Esophagus (tissue), 2 donors: ENCODE measurements around the gene PRKCD. TPM values are rescaled to one million over a fixed set of nuclear protein-coding genes. Genes with fewer than 3 reads are reported as not detected.
A peak's percentile ranks its signal among the peaks of the same experiment; 100 is the strongest.

ENCODE experiments used
- H3K27ac ChIP-seq, 2 donors: one replicate each; pipeline ENCODE4 v1.5.1; 2013; ENCODE audit warnings: low read depth in 2 of 2, mild to moderate bottlenecking in 2 of 2, inconsistent platforms in 1 of 2, low read length in 1 of 2, moderate library complexity in 1 of 2
- H3K27me3 ChIP-seq, 2 donors: one replicate each; pipeline ENCODE4 v1.6.1; 2013; ENCODE audit warnings: low read length in 2 of 2, control low read depth in 1 of 2, mild to moderate bottlenecking in 1 of 2; ENCODE audit not compliant: insufficient read depth in 2 of 2, control insufficient read depth in 1 of 2
- H3K36me3 ChIP-seq, 2 donors: one replicate each; pipeline ENCODE4 v1.6.1; 2013; ENCODE audit warnings: low read length in 1 of 2; ENCODE audit not compliant: control insufficient read depth in 2 of 2, insufficient read depth in 2 of 2
- H3K4me1 ChIP-seq, 2 donors: one replicate each; pipeline ENCODE4 v1.6.1; 2013; ENCODE audit warnings: low read length in 1 of 2; ENCODE audit not compliant: control insufficient read depth in 2 of 2, insufficient read depth in 2 of 2
- H3K4me3 ChIP-seq, 2 donors: one replicate each; pipeline ENCODE4 v1.5.1; 2013; ENCODE audit warnings: low read length in 2 of 2, mild to moderate bottlenecking in 2 of 2, low read depth in 1 of 2, moderate library complexity in 1 of 2
- H3K9me3 ChIP-seq, 2 donors: one replicate each; pipeline ENCODE4 v1.6.1; 2013; ENCODE audit warnings: mild to moderate bottlenecking in 2 of 2, low read depth in 1 of 2, low read length in 1 of 2, moderate library complexity in 1 of 2; ENCODE audit not compliant: control insufficient read depth in 2 of 2, insufficient read depth in 1 of 2
- WGBS, 2 donors: extraction: QIAGEN DNeasy Blood & Tissue Kit; methylation state at CpG; one replicate each; pipeline ENCODE4 v1.1.7; 2013; 5-methylcytosine and 5-hydroxymethylcytosine counted together
- polyA plus RNA-seq, 2 donors: library from polyadenylated mRNA; stranded (reverse); fragments of 200-250 nt; gene quantifications; one replicate each; pipeline ENCODE4 v1.2.3, GENCODE V29; 2013
- donor health status: healthy with polysubstance abuse.
- donor health status: Bipolar disorder and iron deficiency.

The PRKCD gene
- polyA plus RNA-seq, 2 donors: 19.8 to 22.2 TPM

DNA sequence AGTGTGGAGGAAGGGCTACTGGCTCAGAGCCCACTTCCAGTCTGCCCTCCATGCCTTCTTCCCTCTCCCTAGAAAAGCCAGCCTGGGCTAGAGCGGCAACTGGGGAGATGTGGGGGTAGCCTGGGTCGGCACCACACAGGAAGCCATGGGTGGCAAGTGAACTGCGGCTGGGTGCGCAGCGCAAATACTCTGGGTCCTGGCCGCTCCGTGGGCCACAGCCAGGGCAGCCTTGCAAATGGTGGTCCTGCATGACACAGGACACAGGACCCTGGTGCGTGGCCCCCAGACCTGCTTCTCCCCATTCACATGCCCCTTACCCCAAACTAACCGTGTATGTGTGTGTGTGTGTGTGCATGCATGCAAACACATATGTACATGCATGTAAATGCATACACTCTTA lies 25.7 kb downstream of the PRKCD start:
- no peaks in the 10 kb centered on the region for H3K4me1 ChIP-seq
- 97% methylated on average over 9 of the region's 9 CpGs for WGBS, 2 donors
- no peak overlapping the region for H3K27ac ChIP-seq
- no peak overlapping the region for H3K4me3 ChIP-seq
- peaks cover 27 to 67% of the 10 kb centered on the region in 2 donors for H3K36me3 ChIP-seq
- no peaks in the 10 kb centered on the region for H3K27me3 ChIP-seq
- H3K9me3 ChIP-seq: no peaks in the 10 kb centered on the region

DNA sequence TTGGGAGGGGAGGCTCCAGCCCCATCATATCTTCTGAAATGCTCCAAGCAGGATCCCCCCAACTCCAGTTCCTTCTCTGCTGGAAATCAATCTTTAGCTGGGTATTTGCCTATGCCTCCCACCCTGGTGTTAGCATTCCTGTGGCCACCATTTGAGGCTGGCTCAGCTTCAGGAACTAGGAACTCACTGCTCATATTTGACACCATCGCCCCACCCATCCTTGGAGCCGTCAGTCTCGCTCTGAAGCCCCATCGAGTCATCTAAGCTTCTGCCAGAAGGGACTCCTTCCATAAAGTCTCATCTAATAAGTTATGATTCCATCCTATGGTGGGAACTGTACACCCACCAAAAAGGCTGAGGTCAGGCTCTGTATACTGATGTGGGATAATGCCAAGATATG lies 26.4 kb downstream of the PRKCD start:
- no peaks in the 10 kb centered on the region for H3K27me3 ChIP-seq
- no peaks in the 10 kb centered on the region for H3K9me3 ChIP-seq
- H3K36me3 ChIP-seq: peaks cover 27 to 69% of the 10 kb centered on the region in 2 donors
- peaks cover 0 to 3% of the 10 kb centered on the region in 2 donors for H3K4me1 ChIP-seq
- H3K27ac ChIP-seq: no peak overlapping the region
- WGBS, 2 donors: 68 to 78% methylated on average over 4 of the region's 4 CpGs
- H3K4me3 ChIP-seq: no peak overlapping the region

DNA sequence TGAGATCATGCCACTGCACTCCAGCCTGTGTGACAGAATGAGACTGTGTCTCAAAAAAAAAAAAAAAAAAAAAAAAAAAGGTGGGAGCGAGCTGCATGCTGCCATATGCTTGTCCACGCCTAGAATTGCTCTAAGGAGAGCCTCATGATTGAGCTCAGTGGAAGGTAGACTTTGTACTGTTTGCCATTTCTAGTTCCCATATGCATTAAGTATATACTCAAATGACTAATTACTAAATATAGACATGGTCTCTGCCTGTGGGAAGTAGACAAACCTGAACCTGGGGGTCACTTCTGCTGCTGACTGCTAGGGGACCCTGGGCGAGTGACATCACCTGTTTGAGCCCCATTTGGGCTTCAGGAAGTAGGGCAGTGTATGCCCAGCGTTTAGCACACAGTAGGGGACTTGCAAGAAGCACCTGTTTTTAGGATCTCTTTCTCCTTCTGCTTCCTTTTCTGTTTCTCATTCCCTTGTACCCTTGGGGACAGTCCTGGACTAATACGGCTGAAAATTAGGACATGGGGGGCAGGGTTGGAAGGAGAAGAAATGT lies 27.2 kb downstream of the PRKCD start:
- no peaks in the 10 kb centered on the region for H3K9me3 ChIP-seq
- H3K27me3 ChIP-seq: no peaks in the 10 kb centered on the region
- no peak overlapping the region for H3K4me3 ChIP-seq
- no peak overlapping the region for H3K27ac ChIP-seq
- H3K4me1 ChIP-seq: peaks cover 0 to 3% of the 10 kb centered on the region in 2 donors
- H3K36me3 ChIP-seq: peaks cover 21 to 62% of the 10 kb centered on the region in 2 donors
- WGBS, 2 donors: 76 to 85% methylated on average over 4 to 5 of the region's 5 CpGs

DNA sequence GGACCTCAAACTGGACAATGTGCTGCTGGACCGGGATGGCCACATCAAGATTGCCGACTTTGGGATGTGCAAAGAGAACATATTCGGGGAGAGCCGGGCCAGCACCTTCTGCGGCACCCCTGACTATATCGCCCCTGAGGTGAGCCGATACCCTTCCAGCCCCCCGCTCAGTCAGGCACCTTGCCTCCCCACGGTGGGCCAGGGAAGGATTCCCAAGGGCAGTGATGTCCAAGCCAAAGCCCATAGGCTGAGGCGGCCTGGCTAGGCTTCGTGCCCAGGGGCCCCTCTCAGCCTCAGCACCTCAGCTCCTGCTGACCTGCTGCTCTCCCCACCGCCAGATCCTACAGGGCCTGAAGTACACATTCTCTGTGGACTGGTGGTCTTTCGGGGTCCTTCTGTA lies 27.7 kb downstream of the PRKCD start:
- Histone ChIP-seq H3K27ac (no peak overlapping the region), H3K4me1 (peaks cover 0 to 3% of the 10 kb centered on the region in 2 donors), H3K36me3 (peaks cover 21 to 57% of the 10 kb centered on the region in 2 donors), H3K4me3 (no peak overlapping the region), H3K9me3 (no peaks in the 10 kb centered on the region), H3K27me3 (no peaks in the 10 kb centered on the region)
- WGBS, 2 donors: 95 to 98% methylated on average over 13 of the region's 13 CpGs

DNA sequence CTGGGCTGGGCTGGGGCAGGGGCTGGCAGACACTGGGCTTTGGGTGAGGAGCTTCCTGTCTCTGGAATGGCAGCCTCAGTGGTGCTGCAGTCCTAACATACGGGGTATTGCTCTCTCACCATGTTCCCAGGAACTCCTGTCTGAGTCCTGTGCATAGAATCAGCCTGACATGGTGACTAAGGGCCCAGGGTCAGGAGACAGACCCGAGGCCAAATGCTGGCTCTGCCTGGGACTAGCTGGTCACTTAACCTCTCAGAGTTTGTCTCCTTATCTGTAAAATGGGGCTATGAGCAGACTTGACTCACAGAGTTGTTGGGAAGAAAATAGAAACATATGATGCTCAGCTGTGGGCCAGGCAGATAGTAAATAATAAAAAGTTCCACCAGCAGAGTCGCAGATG lies 28.3 kb downstream of the PRKCD start:
- 92 to 94% methylated on average over 3 of the region's 3 CpGs for WGBS, 2 donors
- H3K27me3 ChIP-seq: no peaks in the 10 kb centered on the region
- no peaks in the 10 kb centered on the region for H3K9me3 ChIP-seq
- H3K36me3 ChIP-seq: peaks cover 21 to 56% of the 10 kb centered on the region in 2 donors
- no peak overlapping the region for H3K4me3 ChIP-seq
- H3K27ac ChIP-seq: no peak overlapping the region
- peaks cover 0 to 3% of the 10 kb centered on the region in 2 donors for H3K4me1 ChIP-seq

DNA sequence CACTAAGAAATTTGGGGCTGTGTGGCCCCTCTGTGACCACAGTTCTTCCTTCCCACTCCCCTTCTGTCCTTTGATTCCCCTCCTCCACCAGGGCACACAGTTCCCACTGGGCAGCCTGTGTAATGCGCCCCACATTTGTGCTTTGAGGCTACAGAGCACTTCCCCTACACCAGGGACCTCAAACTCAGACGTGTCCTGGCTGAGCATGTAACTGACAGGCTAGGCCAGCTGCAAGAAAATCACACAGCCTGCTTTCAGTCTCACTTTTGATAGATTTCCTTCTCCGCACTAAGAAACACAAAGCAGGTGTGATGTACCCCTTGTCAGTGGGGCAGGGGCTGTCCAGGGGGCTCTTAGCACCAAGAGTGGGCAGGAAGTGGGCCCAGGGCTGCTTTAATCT lies 29.6 kb downstream of the PRKCD start:
- no peak overlapping the region for H3K27ac ChIP-seq
- WGBS, 2 donors: 82 to 88% methylated on average over 3 of the region's 3 CpGs

DNA sequence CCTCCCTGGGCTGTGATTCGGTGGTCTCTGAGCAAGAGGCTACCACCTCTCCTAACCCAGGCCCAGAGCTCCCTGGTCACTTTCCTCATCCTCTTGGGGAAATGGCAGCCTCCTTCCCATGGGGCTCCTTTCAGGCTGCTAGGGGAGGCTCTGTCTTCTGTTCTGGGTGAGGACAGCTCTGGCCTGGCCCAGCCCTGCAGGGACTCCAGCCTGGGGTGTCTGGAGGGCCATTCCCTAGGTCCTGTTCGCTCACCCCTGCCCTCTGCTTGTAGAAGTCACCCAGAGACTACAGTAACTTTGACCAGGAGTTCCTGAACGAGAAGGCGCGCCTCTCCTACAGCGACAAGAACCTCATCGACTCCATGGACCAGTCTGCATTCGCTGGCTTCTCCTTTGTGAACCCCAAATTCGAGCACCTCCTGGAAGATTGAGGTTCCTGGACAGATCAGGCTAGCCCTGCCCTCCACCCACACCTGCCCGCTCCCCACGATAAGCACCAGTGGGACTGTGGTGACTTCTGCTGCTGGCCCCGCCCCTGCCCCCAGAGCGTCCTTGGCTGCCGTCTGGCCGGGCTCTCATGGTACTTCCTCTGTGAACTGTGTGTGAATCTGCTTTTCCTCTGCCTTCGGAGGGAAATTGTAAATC lies 30.9 kb downstream of the PRKCD start:
- peaks cover 10 to 36% of the 10 kb centered on the region in 2 donors for H3K36me3 ChIP-seq
- no peak overlapping the region for H3K4me3 ChIP-seq
- no peaks in the 10 kb centered on the region for H3K9me3 ChIP-seq
- WGBS, 2 donors: 83% methylated on average over 16 of the region's 16 CpGs
- no peaks in the 10 kb centered on the region for H3K27me3 ChIP-seq
- H3K4me1 ChIP-seq: peaks cover 0 to 9% of the 10 kb centered on the region in 2 donors
- H3K27ac ChIP-seq: no peak overlapping the region

More for the DNA sequence above, 29.6 kb downstream of the PRKCD start:
- no peaks in the 10 kb centered on the region for H3K27me3 ChIP-seq
- no peak overlapping the region for H3K4me3 ChIP-seq
- peaks cover 0 to 7% of the 10 kb centered on the region in 2 donors for H3K4me1 ChIP-seq
- H3K36me3 ChIP-seq: peaks cover 20 to 49% of the 10 kb centered on the region in 2 donors
- no peaks in the 10 kb centered on the region for H3K9me3 ChIP-seq

DNA sequence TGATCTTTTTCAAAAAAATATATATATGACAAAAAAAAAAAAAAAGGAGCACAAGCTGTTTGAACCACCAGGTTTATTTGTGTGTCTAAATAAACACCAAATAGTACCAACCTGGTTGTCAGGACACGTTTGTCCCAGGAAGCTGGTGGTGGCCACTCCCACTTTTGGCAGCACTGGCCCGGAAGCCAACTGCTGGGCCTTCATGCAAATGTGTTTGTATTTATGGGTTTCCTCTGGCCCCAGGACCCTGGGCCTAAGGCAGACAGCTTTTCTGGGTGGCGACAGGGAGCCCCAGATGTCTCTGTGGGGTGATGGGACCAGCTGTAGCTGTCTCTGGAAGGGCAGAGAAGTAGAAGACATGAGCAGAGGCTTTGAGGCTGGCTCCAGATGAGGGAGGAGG lies 31.6 kb downstream of the PRKCD start:
- Histone ChIP-seq H3K36me3 (peaks cover 10 to 31% of the 10 kb centered on the region in 2 donors), H3K27ac (peak overlapping the region in 1 of 2 donors; percentile 25), H3K27me3 (no peaks in the 10 kb centered on the region), H3K9me3 (no peaks in the 10 kb centered on the region), H3K4me1 (peaks cover 0 to 9% of the 10 kb centered on the region in 2 donors), H3K4me3 (no peak overlapping the region)
- 42% methylated on average over 3 of the region's 3 CpGs for WGBS, 2 donors

DNA sequence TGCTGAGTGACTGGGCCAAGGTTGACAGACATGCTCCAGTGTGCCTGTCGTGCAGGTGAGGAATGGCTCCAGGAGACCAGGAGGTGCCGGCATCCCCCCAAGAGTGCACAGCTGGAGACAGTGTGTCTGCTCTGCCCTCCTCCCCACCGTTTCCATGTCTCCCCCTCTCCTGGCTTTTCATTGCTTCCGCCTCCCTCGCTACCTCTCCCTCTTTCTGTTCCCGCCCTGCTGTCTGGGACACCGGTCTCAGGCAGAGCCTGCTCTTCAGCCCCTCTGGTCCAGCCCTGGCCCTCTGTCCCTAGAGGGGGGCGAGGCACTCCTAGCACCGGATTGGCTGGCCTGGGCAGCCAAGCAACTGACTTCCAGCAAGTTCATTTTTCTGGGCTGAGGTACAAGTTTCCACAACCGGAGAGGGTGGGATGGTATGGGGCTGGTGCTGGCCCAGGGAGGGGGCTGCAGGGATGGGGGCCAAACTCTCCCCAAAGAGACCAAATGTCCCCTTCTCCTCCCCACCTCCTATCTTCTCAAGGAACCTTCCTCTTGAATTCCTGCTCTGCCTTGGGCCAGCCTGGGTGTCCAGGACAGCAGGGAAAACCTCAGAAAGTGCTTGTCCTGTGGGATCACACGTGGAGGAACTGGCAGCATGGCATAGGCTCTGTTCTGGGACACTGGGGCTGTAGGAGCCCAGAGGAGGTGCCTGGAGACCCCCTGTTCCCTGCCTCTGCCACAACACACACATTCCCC lies 32.6 kb downstream of the PRKCD start:
- Histone ChIP-seq H3K4me1 (peaks cover 0 to 9% of the 10 kb centered on the region in 2 donors), H3K27ac (peak overlapping the region in 1 of 2 donors; percentile 17)
- WGBS, 2 donors: 55 to 62% methylated on average over 11 of the region's 11 CpGs

More for the DNA sequence above, 32.6 kb downstream of the PRKCD start:
- Histone ChIP-seq H3K4me3 (no peak overlapping the region), H3K36me3 (peaks cover 9 to 27% of the 10 kb centered on the region in 2 donors), H3K27me3 (no peaks in the 10 kb centered on the region), H3K9me3 (no peaks in the 10 kb centered on the region)
